GM18517 (cell line): Measurements from ENCODE around the gene ANAPC5.

ENCODE experiments used
- ATAC-seq: cut with Tn5 transposase; IDR thresholded peaks from one replicate; pipeline ENCODE4 v1.9.1; 2021; ENCODE audit warnings: mild to moderate bottlenecking, moderate library complexity; ENCODE audit not compliant: unreplicated experiment

Gene ANAPC5

GRCh38 chr12:121259074-121259473 lies 93.1 kb downstream of the ANAPC5 start:
- no peak for ATAC-seq
